B cell (primary cell): ENCODE measurements around the gene ATP10A. TPM values are rescaled to one million over a fixed set of nuclear protein-coding genes. Genes with fewer than 3 reads are reported as not detected.
"Not testable (repeated sequence)": the region's sequence is repeated elsewhere in the genome, so short reads cannot be mapped to it uniquely, and the experiment has no call there.

Experiments
- ATAC-seq: fragments of 200-7000 bp; cut with Tn5 transposase; one replicate; pipeline ENCODE4 v1.10.0; 2021; ENCODE audit warnings: low read depth, mild to moderate bottlenecking, moderate number of reproducible peaks, moderate library complexity
- CTCF ChIA-PET: fragments of 350-600 bp; sonication (Branson Sonifier 250); formaldehyde crosslinking; loops from one replicate; lab custom pipeline; 2021; ENCODE audit warnings: antibody characterized with exemption, inconsistent platforms; lab: Charles Lee
- POLR2A ChIA-PET: fragments of 350-600 bp; sonication (Branson Sonifier 250); formaldehyde crosslinking; loops from one replicate; lab custom pipeline; 2021; ENCODE audit warnings: antibody characterized with exemption; lab: Charles Lee
- DNase-seq: peaks from one replicate; pipeline ENCODE4 v3.0.0; 2013
- H2AFZ ChIP-seq: 2 replicates; pipeline ENCODE4 v1.6.1; 2012; ENCODE audit warnings: mild to moderate bottlenecking, low read depth, low read length; ENCODE audit not compliant: insufficient read depth, poor library complexity, severe bottlenecking
- H3K27ac ChIP-seq, 2 donors: 1 replicate in 1 of 2; 2 replicates in 1 of 2; pipeline ENCODE4 v1.5.1; 2012 to 2013; ENCODE audit warnings: low read length in 2 of 2, mild to moderate bottlenecking in 2 of 2, moderate library complexity in 1 of 2
- H3K27me3 ChIP-seq, 4 experiments: fragments of 200-600 bp in 1 of 4; sonication (generic) in 1 of 4; replicated peaks in 1 of 4; 1 replicate in 2 of 4; 2 replicates in 2 of 4; pipeline versions ENCODE4 v1.6.1 to v1.7.0; 2013 to 2016; ENCODE audit warnings: low read length in 3 of 4, mild to moderate bottlenecking in 2 of 4, mixed read lengths in 1 of 4, moderate library complexity in 1 of 4; ENCODE audit not compliant: insufficient read depth in 4 of 4, control insufficient read depth in 3 of 4; ENCODE audit errors: control extremely low read depth in 1 of 4
- H3K36me3 ChIP-seq, 2 experiments: replicated peaks in 1 of 2; 1 replicate in 1 of 2; 2 replicates in 1 of 2; pipeline versions ENCODE4 v1.6.1 to v1.7.1; 2013; ENCODE audit warnings: low read length in 1 of 2; ENCODE audit not compliant: insufficient read depth in 2 of 2, control insufficient read depth in 1 of 2; ENCODE audit errors: control extremely low read depth in 1 of 2, extremely low read depth in 1 of 2
- H3K4me1 ChIP-seq, 2 donors: fragments of 200-600 bp in 1 of 2; sonication (generic) in 1 of 2; 1 replicate in 1 of 2; 2 replicates in 1 of 2; pipeline versions ENCODE4 v1.5.1 to v1.6.1; 2013 to 2017; ENCODE audit warnings: low read length in 2 of 2; ENCODE audit not compliant: control insufficient read depth in 2 of 2, insufficient read depth in 2 of 2
- H3K4me2 ChIP-seq: replicated peaks from 2 replicates; pipeline ENCODE3; 2012; ENCODE audit warnings: mild to moderate bottlenecking, low read depth, low read length; ENCODE audit not compliant: poor library complexity, severe bottlenecking
- H3K4me3 ChIP-seq, 5 experiments: fragments of 200-600 bp in 1 of 5; sonication (generic) in 1 of 5; 1 replicate in 3 of 5; 2 replicates in 2 of 5; pipeline versions ENCODE4 v1.5.1 to v1.7.0; 2011 to 2016; ENCODE audit warnings: low read length in 4 of 5, mild to moderate bottlenecking in 4 of 5, low read depth in 2 of 5, control low read depth in 1 of 5, moderate library complexity in 1 of 5; ENCODE audit not compliant: insufficient read depth in 1 of 5; ENCODE audit errors: control extremely low read depth in 1 of 5, extremely low read depth in 1 of 5
- H3K79me2 ChIP-seq: fragments of 200-600 bp; sonication (generic); one replicate; pipeline ENCODE4 v1.6.0; 2016; ENCODE audit warnings: low read length; ENCODE audit not compliant: control insufficient read depth, insufficient read depth
- H3K9ac ChIP-seq: fragments of 200-600 bp; sonication (generic); 2 replicates; pipeline ENCODE4 v1.6.1; 2017; ENCODE audit warnings: mild to moderate bottlenecking, low read length, moderate library complexity
- H3K9me3 ChIP-seq, 3 donors: one replicate each; pipeline versions ENCODE4 v1.6.1 to v1.7.1; 2013; ENCODE audit warnings: low read length in 2 of 3; ENCODE audit not compliant: control insufficient read depth in 2 of 3, insufficient read depth in 1 of 3; ENCODE audit errors: control extremely low read depth in 1 of 3
- H4K20me1 ChIP-seq: 2 replicates; pipeline ENCODE4 v1.6.0; 2012; ENCODE audit warnings: mild to moderate bottlenecking, low read length; ENCODE audit not compliant: insufficient read depth, control insufficient read depth, poor library complexity, severe bottlenecking
- H3K27ac Mint-ChIP-seq: one replicate; pipeline ENCODE4 v1.8.0; 2021; ENCODE audit warnings: mixed read lengths
- H3K27me3 Mint-ChIP-seq: one replicate; pipeline ENCODE4 v1.8.0; 2021; ENCODE audit warnings: mixed read lengths
- H3K4me1 Mint-ChIP-seq: one replicate; pipeline ENCODE4 v1.8.0; 2021; ENCODE audit warnings: mixed read lengths
- H3K4me3 Mint-ChIP-seq: one replicate; pipeline ENCODE4 v1.8.0; 2021; ENCODE audit warnings: mixed read lengths
- H3K9me3 Mint-ChIP-seq: one replicate; pipeline ENCODE4 v1.8.0; 2022; ENCODE audit warnings: mixed read lengths; ENCODE audit not compliant: insufficient read depth
- CTCF ChIP-seq: fragments of 200-600 bp; IDR thresholded peaks from one replicate; pipeline ENCODE4 v1.8.0; 2022; ENCODE audit warnings: antibody characterized with exemption, mild to moderate bottlenecking
- EZH2 ChIP-seq: IDR thresholded peaks from 2 replicates; pipeline ENCODE4 v1.6.1; 2012; ENCODE audit warnings: borderline replicate concordance, low read depth, mild to moderate bottlenecking, moderate library complexity, low read length; ENCODE audit not compliant: insufficient read depth, poor library complexity, severe bottlenecking
- WGBS: methylation state at CpG from one replicate; pipeline ENCODE4 v1.1.5; 2013; ENCODE audit warnings: missing lambda C conversion rate; ENCODE audit not compliant: insufficient coverage; 5-methylcytosine and 5-hydroxymethylcytosine counted together
- intact Hi-C: fragments of 100-400 bp; cut with micrococcal nuclease; formaldehyde crosslinking; loops from one replicate; pipeline ENCODE4 v1.10.0; 2022
- polyA plus RNA-seq: library from polyadenylated mRNA; depleted of rRNA; stranded (reverse); fragments of >200 nt; gene quantifications from 2 replicates; pipeline ENCODE4 v1.2.3, GENCODE V29; 2012
- total RNA-seq, 2 donors: library from RNA; stranded (reverse); fragments of 120-200 nt in 1 of 2; gene quantifications; 1 replicate in 1 of 2; 2 replicates in 1 of 2; pipeline versions ENCODE4 v1.2.3 to v1.2.4, GENCODE V29; 2013 to 2022

Gene ATP10A
- total and polyA plus RNA-seq, 2 donors (not counting 1 experiment from before 2014, with no cell fraction given) = 0.21 to 0.22 TPM

DNA sequence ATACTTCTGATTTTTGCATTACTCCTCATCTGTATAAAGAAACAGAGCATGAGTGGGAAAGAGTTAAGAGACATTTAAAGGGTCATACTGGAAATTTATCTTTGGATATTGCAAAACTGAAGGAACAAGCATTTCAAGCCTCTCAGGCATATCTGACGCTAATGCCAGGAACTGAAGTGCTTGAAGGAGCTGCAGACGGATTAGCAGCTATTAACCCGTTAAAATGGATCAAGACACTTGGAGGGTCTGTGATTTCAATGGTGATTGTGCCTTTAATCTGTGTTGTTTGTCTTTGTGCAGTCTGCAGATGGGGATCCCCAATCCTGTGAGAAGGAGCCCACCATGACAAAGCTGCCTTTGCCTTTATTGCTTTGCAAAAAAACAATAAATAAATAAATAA is 221.8 kb downstream of the ATP10A start:
- WGBS = 73% methylated on average over 3 of the region's 3 CpGs
- TF ChIP-seq CTCF = no peak
- TF ChIP-seq EZH2 = no peak
- intact Hi-C loops = no loop called here

DNA sequence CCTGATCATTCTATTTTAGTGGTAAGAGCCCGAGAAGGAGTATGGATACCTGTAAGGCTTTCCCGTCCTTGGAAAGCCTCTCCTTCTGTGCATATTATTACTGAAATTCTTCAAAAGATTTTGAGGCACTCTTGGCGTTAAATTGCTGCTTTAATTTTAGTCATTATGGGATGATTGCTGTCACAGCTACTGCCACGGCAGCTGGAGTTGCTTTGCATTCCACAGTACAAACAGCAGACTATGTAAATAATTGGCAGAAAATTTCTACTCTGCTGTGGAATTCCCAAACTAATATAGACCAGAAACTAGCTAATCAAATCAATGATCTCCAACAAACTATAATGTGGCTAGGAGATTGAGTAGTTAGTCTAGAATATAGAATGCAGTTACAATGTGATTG is 222.2 kb downstream of the ATP10A start:
- H4K20me1 ChIP-seq, H3K9me3 ChIP-seq, intact Hi-C loops, DNase-seq, H2AFZ ChIP-seq, CTCF ChIA-PET, H3K27ac Mint-ChIP-seq, H3K4me3 Mint-ChIP-seq, H3K4me2 ChIP-seq, H3K36me3 ChIP-seq, H3K27me3 ChIP-seq, H3K4me3 ChIP-seq, H3K4me1 ChIP-seq, H3K27ac ChIP-seq, H3K79me2 ChIP-seq, H3K9ac ChIP-seq, H3K4me1 Mint-ChIP-seq, H3K9me3 Mint-ChIP-seq, ATAC-seq: not testable (repeated sequence)
- no CpG with 5 or more reads among the region's 4 CpGs for whole genome bisulfite sequencing
- peaks cover 17% of the 10 kb centered on the region for H3K27me3 Mint-ChIP-seq
- POLR2A ChIA-PET = interaction anchor here (0.7 kb wide), 1 partner anchor 43 kb away, joined by 9 read pairs; no protein-coding TSS in a partner anchor

More for the DNA sequence above, 221.8 kb downstream of the ATP10A start:
- ChIA-PET CTCF (no interaction called here), POLR2A (no interaction called here)
- no peak overlapping the region for H3K27ac ChIP-seq
- DNase-seq (no peak), ATAC-seq (no peak)
- Mint-ChIP-seq H3K4me3 (no peak overlapping the region), H3K9me3 (no peaks in the 10 kb centered on the region), H3K4me1 (no peaks in the 10 kb centered on the region), H3K27me3 (peaks cover 16% of the 10 kb centered on the region), H3K27ac (no peak overlapping the region)
- H3K27me3 ChIP-seq = peaks cover 0 to 3% (median 0%) of the 10 kb centered on the region in 4 experiments
- no peaks in the 10 kb centered on the region for H3K36me3 ChIP-seq
- no peak overlapping the region for H3K4me2 ChIP-seq
- no peaks in the 10 kb centered on the region for H4K20me1 ChIP-seq
- no peak overlapping the region for H3K9ac ChIP-seq
- H3K79me2 ChIP-seq = no peaks in the 10 kb centered on the region
- H2AFZ ChIP-seq = no peak overlapping the region
- peaks cover 0 to 2% (median 0%) of the 10 kb centered on the region in 3 donors for H3K9me3 ChIP-seq
- H3K4me1 ChIP-seq = no peaks in the 10 kb centered on the region
- H3K4me3 ChIP-seq = no peak overlapping the region
